HG03558 (cell line): Measurements from ENCODE around the gene ABI3BP.

Source experiments
- ATAC-seq: cut with Tn5 transposase; IDR thresholded peaks from one replicate; pipeline ENCODE4 v1.9.1; 2021; ENCODE audit warnings: moderate number of reproducible peaks; ENCODE audit not compliant: unreplicated experiment; ENCODE audit errors: extremely low read depth

The ABI3BP gene

DNA sequence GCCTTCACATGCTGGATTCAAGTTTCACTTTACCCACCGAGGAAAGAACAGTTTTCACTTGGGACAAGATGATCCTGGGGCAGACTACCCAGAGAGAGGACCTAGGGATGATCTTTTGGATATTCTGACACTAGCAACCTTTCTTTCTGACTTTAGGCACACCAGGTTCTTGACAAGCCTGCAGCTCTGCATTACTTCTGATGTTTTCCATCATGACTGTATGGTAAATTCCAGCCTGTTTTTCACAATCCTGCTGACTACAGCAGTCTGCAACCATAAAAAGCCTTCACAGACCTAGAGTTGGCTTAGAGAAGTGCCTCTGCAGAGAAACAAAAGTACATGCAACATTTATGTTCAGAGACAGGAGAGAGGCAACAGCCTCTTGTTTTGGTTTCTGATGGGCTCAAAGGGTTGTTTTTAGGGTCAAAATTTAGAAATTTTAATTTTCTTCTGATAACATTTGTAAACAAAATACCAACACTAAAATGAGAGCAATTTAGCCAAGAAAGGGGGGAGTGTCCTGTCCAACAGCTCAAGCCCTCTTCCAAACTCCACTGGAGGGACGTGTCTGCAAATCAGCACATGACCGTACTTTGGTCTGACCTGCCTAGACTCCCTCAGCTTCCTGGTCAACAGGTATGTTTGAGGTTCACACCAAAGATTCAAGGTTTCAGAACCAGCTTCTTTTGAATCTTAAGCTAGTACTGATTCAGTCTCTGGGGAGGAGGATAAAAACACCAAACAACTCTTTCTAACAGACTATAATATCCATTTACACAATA lies 799 bp downstream of the ABI3BP start:
- ATAC-seq = no peak

DNA sequence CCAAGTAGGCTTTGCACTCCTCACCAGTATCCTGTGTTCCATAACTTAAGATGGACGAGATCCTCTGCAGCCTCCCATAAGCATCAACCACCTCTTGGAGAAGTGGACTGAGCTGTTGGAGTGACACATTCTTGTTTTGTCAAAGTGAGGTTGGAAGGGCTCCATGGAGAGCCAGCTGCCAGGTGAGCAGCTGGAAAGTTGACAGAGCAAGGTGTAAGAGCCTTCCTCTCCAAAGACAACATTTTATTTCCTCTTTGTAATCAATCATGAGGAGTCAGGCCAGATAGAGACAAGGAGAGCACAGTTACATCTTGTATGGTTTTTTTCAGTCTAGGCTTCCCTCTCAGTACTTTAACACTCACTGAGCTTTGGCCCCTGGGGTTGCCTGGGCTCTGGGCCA lies 5.1 kb downstream of the ABI3BP start:
- ATAC-seq = no peak

DNA sequence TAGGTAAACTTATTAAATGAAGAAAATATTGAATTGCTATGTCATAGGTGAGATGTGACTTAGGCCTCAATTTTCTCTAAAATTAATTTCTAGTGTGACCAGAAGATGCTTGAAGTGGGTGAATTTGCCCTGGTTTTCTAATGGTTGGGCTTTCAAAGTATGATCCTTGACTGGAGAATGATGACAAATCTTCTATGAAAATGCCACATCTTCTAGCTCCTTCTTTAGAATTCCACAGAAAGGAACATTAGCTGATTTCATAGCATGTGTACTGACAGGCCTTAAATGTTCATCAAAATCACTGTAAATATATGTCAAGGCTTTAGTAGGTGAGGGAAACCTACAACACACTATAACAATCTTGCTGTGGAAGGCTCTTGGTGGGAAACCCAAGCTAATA lies 8.9 kb downstream of the ABI3BP start:
- ATAC-seq = no peak

DNA sequence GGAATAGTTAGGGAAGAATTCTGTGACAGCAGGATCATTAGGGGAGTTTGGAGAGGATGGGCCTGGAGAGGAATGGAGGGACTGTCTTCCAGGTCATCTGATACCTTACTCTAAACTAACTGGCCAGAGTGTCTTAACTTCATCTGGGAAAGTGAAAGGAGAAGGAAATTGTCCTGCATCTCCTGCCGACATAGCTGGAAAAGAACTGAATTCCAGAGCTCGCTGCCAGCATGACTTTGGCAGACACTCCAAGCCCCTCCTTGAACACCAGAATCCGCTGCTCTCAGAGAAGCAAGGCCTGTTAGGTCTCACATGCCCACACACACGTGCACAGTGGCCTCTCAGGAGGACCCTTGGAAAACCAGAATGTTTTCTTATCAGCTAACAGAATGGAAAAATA lies 10.5 kb downstream of the ABI3BP start:
- ATAC-seq = no peak

DNA sequence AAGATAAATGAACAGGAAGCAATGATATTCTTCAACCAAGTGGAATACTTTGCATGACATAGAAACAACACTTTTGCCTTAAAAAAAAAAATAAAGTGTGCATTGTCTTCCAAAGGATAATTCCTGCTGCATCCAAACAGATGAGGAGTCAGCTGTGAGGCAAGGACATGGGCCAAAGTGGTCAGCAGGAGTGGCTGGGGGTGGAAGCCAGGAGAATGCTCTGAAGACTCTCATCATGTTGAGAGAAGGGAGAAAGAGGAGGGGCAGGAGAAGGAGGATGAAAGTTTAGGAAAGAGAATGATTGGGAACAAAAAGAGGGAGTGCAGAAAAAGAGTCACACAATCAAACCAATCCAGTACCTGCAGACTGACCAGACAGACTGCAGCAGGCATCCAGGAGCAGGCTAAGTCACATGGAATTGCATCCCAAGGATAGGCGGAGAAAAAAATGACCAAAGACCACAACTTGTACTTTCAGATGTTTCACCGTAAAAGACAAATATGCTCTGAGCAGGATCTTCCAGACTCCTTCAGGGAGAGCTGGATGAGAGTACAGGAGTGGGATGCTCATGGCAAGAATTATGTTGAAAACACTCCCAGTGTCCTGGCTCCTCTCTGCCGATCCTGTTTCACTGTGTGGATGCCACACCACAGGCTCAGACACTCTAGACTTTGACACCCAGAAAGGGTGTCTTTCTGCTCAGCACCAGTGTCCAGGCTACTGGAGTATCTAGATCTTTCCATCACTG lies 11.9 kb downstream of the ABI3BP start:
- ATAC-seq = no peak

DNA sequence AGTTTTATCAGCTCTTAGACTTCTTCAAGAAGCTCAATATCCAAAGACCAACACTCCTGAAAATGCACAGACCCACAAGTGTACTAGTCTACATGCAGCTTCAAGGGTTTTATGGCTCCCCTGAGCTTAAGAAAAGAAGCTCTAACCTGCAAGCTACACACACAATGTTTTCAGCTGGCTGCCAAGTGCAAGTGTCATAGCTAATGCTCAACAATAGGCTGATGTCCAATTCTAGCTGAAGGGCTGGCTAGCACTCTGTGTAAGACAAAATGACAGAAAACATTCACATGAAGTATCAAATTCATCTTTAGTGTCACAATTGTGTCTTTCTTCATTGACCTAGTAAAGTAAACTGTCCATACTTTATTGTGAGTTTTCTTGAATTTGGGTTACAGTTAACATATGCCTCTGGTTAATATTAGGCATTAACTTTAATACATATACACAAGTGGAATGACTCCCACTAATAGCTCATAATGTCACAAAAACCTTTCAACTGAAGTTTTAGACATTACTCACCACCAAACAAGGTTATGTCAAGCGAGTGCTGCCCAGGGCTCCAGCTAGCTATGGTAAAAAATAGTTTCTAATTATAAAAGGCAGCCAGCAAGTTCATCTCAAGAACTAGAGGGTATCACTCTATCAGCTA lies 15.1 kb downstream of the ABI3BP start:
- no peak for ATAC-seq

DNA sequence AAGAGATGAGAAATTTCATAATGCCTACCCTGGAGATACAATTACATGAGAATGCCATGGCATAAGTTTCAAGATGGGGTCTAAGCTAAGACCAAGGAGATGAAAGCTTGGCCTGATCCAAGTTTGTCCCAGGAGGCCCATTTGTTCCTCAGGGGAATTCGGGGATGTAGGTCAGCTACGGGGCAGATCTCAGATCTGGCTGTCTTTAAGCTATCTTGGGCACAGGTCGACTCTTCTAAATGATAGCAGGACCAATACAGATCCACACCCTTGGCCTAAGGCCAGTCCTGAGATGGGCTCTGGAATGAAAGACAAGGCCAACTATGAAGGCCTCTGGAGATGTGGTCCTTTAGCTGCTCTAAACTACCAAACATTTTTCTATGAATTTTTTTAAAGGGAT lies 16.6 kb downstream of the ABI3BP start:
- no peak for ATAC-seq

DNA sequence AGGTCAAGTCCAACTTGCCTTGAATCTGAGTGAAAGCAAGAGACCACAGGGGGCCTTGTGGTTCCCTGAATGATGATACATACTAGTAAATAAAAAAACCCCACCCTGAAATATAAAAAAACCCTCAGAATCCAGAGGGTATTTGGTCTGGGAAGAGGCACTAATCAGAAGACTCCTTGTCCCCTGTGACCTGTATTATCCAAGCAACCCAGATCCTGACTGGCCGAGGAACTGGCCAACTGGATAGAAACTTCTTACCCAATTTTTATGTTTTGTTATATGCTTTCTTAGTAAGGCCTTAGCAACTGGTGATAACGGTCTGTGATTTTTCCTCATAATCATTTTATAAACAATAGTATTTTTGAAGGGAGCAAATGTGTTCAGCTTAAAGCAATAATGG lies 17.5 kb downstream of the ABI3BP start:
- no peak for ATAC-seq

DNA sequence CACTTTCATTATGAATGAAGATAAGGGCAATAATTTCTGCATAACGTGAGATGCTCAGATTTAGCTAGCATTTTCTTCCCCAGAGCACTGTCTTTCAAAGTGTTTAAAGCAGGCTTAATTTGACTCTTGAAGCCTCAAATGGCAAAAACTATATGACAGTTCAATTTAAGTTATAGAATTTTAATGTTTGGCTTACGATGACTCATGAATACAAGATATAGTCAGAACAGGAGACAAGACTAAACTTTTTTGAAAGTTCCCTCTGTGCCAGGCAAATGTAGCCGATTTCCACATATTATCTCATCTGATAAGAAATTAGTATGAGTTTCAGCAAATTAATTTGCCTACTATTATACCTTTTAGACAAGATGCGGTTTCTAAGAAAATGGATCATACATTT lies 19.6 kb downstream of the ABI3BP start:
- ATAC-seq = no peak

DNA sequence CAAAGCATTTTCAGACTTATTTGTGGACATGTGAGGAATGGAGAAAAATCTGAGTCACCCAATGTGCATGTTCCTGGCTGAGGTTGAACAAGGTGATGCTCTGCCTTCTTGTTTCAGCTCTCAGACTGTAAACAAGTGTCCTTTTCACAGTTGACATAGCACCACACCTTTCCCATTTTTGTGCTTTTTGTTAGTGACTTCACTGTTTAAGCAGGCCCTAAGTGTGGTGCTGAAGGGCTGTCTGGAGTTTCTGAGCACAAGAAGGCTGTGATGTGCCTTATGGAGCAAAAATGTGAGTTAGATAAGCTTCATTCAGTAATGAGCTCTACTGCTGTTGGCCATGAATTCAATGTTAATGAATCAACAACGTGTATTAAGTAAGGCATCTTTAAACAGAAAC lies 20.4 kb downstream of the ABI3BP start:
- no peak for ATAC-seq

DNA sequence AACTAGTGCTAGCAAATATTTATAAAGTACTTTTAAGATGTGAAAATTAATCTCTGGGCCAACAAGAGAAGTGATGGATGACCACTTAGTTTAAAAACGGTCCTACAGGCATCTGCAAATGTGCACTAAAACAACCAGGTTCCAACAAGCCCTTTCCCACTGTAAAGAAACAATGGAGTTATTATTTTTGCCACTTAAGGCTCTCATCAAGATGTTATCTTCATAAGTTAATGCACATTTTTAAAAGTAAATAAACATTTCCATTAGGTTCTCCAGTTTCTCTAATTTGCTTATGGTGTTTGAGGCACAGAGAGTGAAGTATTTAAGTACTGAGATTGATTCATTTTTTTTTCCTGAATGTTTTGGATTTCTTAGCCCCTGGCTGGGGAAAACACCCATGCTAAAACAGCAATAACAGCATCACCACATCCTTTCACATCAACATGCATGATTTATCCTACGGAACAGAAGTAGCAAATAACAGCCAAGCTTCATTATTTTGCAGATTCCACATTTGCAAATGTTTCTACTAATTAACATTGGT lies 20.8 kb downstream of the ABI3BP start:
- no peak for ATAC-seq

DNA sequence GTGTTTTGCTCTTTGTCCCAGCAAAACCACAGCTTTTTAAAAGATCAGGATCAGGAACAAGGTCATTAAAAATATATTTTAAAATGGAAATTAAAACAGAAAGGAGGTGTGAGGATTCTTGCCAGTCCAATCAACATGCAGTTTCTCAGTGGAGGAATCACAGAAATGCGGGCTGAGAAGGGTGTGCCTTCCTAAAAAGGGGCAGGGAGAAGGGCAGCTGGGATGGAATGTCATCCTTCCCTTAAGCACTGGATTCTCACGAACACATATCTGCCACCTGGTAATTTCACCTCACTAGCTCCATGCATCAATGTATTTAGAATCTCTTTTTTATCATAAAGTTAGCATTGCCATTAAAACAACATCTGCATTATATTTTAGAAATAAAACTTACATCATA lies 21.4 kb downstream of the ABI3BP start:
- ATAC-seq = no peak

DNA sequence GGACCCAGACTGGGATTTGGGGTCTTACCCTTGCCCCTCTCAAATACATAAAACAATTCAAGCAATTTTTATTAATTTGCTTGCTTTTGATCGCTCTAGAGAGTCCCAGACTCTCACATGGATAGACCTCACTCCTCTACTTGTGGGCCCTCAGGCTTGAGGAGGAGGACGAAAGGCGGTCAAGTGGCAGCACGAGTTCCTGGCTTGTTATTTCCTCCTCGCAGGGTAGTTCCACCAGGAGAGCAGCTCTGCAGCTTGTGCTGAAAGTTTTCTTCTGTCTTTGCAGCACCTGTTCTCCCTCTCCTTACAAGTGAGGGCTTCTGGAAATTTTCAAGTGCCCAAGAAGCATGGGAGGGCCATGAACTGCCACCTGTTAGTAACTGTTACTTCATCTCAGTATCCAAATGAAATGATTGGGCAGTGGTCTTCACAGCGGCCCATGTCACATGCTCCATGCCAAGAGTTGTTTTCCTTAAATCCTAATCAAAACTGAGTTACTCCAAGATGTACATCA lies 22.7 kb downstream of the ABI3BP start:
- ATAC-seq = no peak

DNA sequence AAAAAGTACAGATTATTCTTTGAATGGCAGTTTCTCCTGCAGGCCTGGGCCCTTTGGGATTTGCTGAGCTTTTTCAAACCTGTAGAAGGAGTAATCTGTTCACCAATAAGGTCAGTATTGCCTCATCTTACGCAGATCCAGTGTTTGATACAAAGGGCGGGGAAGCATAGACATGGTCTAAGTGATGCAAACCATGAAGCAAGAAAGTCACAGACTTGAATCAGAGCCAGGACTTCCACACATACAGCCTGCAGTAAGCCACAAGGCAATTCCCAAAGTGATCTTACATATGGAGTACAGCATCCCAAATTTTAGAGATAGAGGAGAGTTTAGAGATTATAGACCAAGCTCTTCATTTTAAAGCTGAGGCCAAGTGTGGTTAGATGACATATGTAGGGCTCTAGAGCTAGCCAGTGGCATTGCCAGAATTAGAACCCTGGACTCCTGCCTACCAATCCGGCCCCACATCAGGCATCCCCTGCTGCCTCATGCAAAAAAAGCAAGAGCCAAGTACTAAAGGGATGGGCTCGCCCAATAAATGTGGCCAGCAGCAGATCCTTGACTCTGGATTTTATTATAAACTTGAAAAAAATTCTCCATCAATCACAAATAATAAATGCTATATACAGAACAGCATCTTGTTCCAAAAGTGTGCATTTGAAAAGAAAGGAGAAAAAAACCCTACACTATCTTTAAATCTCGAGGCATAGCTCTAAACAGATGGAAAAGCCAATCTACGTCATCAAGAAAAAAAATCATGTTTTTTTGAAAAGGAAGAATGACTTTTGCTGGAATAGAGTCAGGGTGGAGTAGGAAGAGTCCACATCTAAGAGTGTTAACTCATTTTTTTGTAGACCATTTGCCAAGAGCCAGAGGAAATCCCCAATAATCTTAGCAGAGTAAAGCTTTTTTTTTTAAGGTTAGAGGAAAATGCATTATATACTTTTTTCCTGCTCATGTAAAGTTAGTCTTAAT lies 24.0 kb downstream of the ABI3BP start:
- ATAC-seq = no peak

DNA sequence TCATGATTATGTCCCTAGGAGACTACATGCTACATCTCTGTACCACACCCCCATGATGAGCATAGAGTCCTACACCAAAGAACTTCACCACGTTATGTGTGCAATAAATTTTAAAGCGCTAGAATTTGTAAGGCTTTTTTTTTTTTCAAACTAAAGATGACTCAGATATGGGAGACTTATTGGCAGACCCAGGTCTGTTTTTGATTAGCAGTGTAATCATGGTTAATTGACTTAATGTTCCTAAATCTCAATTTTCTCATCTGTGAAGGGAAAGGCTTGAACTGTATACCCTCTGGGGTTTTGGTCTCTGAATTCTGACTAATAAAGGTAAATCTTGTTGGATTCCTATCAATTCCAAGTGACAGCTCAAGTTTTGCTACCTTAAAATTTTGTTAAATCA lies 26.4 kb downstream of the ABI3BP start:
- no peak for ATAC-seq

DNA sequence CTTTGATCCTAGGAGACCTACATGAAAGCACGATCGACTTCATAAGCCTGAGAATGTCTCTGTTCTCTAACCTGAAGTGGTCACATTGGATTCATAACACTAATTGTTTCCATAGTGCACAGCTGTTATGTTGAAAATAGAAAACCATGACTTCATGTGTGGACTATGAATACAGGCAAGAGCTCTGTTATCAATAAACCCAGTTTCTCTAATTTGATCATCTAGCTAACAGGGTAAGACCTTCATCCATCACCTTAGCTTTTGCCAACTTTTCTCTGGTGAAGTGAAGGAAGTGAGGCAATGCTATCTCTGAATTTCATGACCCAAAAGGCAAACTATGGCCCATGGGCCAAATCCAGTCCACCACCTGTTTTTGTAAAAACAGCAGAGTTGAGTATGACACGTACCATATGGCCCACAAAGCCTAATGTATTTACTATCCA lies 27.2 kb downstream of the ABI3BP start:
- ATAC-seq = no peak

DNA sequence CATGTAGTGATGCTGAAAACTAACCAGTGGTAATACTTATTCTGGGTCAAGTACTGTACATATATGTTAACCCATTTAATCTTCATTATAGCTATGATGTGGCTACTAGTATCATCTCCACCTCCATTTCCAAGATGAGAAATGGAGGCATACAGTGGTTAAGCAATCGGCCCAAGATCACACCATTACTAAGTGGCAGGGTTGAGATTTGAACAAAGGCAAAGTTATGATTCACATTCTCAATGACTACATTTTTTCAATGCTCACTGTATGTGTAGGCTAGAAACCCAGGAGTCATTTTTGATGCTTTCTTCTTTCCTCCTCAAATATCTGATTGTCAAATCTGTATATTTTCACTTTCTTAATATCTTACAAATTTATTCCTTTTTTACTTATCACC lies 30.2 kb downstream of the ABI3BP start:
- ATAC-seq = no peak

DNA sequence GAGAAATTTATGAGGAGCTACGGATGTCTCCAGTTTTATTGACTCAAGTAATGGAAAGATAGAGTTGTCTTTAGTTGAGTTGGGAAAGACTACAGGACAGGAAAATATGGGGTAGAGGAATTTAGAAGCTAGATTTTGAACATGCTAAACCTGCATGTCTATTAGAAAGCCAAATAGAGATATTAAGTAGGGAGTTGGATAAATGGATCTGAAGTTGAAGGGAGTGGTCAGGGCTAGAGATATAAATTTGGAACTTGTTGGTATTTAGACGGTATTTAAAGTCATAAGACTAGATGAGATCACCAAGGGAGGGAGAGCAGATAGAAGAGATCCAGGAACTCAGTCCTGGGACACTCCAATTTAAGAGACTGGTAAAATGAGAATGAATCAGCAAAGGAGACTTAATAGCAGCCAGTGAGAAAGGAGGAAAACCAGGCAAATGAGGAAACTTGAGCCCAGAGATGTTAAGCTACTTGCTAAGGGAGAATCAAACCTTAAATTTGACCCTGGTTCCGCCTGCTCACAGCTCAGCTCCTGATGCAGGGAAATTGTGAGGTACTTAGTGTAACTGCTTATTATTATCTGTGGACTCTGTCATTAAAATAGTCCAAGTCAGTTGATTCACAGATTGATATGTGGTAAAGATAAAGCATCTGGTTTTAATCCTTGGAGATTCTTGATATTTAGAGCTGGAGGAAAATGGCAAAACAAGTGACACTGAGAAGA lies 35.8 kb downstream of the ABI3BP start:
- ATAC-seq = no peak

DNA sequence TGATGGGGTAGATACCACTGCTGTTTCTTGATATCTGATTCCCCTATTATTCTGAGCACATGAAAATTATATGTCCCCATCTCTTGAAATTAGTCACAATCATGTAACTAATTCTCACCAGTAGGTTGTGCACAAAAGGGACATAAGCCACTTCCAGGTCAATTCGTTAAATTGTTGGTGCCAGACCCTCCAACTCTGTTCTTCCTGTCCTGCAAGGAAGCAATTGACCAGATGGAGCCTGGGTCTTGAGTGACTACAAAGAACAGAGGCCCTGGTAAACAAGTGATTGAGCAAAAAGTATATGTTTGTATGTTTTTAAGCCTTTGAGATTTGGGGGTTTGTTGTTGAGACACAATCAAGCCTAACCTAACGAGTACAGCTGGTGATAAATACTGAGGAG lies 36.9 kb downstream of the ABI3BP start:
- no peak for ATAC-seq
